Measurements from ENCODE around the gene FRZB.
"Not testable (repeated sequence)": the region's sequence is repeated elsewhere in the genome, so short reads cannot be mapped to it uniquely, and the experiment has no call there.

The FRZB gene, protein sequence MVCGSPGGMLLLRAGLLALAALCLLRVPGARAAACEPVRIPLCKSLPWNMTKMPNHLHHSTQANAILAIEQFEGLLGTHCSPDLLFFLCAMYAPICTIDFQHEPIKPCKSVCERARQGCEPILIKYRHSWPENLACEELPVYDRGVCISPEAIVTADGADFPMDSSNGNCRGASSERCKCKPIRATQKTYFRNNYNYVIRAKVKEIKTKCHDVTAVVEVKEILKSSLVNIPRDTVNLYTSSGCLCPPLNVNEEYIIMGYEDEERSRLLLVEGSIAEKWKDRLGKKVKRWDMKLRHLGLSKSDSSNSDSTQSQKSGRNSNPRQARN

GRCh38 chr2:182866461-182867406 lies at the start of gene FRZB:
TSS of gene FRZB (minus strand) at chr2:182866637. CDS start at chr2:182866552, 85 bp downstream.
- DNase-seq (ENCODE audit: low read depth in 2 of 3, low spot score in 1 of 3): peak in 1 of 3 donors; percentile 1

GRCh38 chr2:182915369-182916326 lies 49.2 kb upstream of the FRZB start:
- no peak for DNase-seq (ENCODE audit: low read depth in 2 of 3, low spot score in 1 of 3)

- DNase-seq (ENCODE audit: low read depth in 2 of 3, low spot score in 1 of 3): no peak
Observed at GRCh38 chr2:182914852-182915251, 48.4 kb upstream of the FRZB start.

DNA sequence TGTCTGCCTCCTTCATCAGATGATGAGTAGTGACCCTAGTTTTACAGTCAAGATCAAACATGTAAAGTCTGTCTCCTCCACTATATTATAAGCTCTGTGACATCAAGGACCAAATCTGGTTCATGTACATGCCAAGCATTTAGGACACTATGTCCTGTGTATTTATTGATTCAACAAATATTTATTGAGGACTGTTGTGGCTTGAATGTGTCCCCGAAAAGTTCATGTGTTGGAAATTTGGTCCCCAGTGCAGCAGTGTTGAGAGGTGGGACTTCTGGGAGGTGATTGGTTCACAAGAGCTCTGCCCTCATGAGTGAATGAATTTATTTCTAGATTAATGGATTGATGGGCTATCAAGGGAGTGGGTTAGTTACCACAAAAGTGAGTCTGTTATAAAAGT lies 46.6 kb upstream of the FRZB start:
- DNase-seq (ENCODE audit: low read depth in 2 of 3, low spot score in 1 of 3): no peak

- no peak for DNase-seq (ENCODE audit: low read depth in 2 of 3, low spot score in 1 of 3)
Observed at GRCh38 chr2:182912518-182912915, 46.1 kb upstream of the FRZB start.

- DNase-seq (ENCODE audit: low read depth in 2 of 3, low spot score in 1 of 3): no peak
Observed at GRCh38 chr2:182911813-182912517, 45.5 kb upstream of the FRZB start.

- DNase-seq (ENCODE audit: low read depth in 2 of 3, low spot score in 1 of 3): no peak
Observed at GRCh38 chr2:182910965-182911364, 44.5 kb upstream of the FRZB start.

DNA sequence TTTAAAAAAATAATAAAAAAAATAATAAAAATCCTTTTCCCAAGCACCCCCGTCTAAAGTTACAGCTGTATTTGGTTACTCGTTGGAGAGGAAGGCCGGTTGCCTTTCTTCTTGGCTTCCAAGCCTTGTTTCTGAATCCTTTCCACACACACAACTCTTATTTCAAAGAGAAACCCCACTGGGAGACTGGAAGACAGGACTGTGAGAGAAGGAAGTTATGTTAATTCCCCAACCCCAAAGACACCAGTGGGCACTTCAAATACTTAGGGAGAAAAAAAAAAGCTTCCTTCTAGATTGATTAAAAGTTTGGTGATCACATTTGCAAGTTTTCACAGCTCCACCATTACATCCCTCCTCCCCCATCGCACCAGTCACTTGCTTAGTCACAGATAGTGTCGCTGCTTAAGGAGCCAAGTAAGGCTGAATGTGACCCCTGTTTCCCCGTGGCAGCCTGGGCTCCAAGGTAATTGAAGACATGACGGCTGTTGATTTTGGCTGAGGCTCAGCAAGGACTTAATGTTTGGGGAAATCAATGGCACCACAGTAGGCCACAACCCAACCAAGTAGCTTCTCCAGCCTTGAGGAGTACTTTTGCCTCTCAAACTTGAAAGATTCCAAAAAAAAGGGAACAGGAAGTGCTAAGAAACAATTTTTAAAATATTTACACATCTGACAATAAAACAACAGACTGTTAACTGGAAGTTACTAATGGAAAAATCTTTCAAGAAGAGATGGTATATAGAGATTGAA lies 40.8 kb upstream of the FRZB start:
- no peak for DNase-seq (ENCODE audit: low read depth in 2 of 3, low spot score in 1 of 3)

DNA sequence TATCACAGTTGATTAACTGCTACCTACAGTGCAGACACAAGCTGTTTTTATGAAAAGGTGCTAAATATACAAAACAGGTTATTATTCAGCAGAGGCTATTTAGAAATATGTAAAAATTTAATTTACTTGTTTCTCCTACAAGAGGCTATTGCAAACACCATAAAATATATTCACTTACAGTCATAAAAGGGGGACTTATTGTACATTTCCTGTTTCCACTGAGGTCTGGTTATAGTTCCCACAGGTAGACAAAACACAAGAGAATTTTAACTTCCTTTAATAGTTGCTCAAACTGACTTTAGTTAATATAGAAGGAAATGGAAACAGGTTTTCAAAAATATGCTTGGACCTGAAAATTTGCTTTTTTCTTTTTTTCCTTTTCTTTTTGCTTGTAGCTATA lies 40.0 kb upstream of the FRZB start:
- DNase-seq (ENCODE audit: low read depth in 2 of 3, low spot score in 1 of 3): no peak

- DNase-seq (ENCODE audit: low read depth in 2 of 3, low spot score in 1 of 3): no peak
Observed at GRCh38 chr2:182904844-182905243, 38.4 kb upstream of the FRZB start.

GRCh38 chr2:182903566-182903965 lies 37.1 kb upstream of the FRZB start:
- no peak for DNase-seq (ENCODE audit: low read depth in 2 of 3, low spot score in 1 of 3)

DNA sequence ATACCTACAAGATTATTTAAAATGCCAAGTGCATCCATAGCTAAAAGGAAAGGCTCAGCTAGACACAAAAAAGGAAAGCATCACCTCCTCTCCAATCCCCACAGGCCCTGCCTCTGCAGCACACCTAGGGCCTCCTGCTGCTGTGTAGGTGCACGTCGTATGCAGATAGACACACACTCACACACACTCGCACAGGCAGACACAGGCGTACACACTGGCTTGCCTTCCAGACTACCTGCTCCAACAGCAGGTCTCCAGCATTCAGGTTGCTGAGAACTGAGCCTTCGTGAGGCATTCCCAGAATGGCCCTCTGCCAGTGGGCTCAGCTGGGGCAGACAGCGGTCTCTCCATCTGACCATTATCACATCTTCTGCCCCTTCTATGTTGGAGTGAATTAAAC lies 35.3 kb upstream of the FRZB start:
- DNase-seq (ENCODE audit: low read depth in 2 of 3, low spot score in 1 of 3): no peak

DNA sequence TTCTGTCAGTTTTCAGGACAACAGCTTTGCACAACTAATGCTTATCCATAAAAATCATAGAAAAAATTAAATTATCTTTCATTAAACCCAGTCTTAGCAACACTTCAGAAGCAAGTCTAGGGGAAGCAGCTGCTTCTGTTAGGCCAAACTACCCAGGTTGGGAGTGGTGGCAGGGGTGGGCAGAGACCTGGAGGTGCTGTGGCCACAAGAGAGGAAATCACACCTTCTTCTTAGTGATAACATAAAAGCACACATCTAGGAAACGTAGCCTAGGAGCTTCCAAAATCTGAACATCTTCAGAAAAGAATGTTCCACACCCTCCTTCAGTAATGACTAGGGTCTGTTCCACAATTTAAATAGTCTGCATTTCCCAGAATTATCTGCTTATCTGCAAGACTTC lies 32.3 kb upstream of the FRZB start:
- no peak for DNase-seq (ENCODE audit: low read depth in 2 of 3, low spot score in 1 of 3)

DNA sequence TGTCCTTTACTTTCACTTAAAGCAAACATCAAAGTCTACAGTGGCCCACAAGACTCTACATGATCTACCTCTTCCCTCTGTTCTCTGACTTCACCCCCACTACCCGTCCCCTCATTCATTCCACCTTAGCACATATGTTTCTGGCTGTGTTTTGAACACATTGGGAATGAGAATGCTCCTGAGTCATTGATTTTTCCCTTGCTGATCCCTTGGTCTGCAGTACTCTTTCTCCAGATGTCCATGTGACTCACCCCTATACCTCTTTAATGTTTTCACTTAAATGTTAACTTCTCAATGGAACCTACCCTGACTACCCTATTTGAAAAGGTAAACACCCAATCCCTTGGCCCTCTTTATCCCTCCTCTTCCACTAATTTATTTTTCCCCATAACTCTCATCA lies 30.7 kb upstream of the FRZB start:
- DNase-seq (ENCODE audit: low read depth in 2 of 3, low spot score in 1 of 3): no peak

GRCh38 chr2:182895798-182896197 lies 29.4 kb upstream of the FRZB start:
- DNase-seq (ENCODE audit: low read depth in 2 of 3, low spot score in 1 of 3): no peak

DNA sequence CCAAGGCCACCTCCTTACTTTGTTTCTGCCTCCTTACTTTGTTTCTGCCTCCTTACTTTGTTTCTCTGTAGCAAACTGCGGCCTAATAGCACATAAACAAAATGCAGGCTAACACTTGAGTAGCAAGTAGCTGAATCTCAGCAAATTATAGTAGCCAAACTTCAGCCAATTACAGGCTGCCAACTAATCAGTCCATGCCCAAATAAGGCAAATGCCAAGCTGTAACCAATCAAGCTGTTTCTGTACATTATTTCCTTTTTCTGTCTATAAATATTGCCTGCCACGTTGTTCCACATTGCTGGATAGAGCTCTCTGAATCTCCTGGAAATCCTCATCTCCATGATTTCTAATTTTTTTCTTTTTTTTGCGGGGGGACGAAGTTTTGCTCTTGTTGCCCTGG lies 28.7 kb upstream of the FRZB start:
- no peak for DNase-seq (ENCODE audit: low read depth in 2 of 3, low spot score in 1 of 3)

DNA sequence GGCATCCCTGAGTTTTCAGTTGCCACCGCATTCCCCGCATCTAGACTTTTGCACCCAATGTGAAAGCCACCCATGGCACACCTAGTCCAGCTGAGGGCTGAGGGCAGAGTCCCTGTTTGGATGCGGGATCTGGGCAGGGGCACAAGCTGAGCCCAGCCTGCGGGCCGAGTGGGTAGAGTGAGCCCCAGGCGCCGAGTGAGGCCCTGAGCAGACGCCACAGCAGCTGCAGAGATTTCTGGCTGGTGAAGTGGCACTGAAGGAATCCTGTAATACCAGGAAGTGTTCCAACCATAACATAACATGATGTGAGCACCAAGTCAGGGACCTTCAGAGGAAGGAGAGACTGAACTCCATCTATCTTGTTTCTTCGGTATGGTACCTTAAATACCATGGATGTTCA lies 27.7 kb upstream of the FRZB start:
- DNase-seq (ENCODE audit: low read depth in 2 of 3, low spot score in 1 of 3): no peak

- DNase-seq (ENCODE audit: low read depth in 2 of 3, low spot score in 1 of 3): no peak
Observed at GRCh38 chr2:182893666-182894065, 27.2 kb upstream of the FRZB start.

DNA sequence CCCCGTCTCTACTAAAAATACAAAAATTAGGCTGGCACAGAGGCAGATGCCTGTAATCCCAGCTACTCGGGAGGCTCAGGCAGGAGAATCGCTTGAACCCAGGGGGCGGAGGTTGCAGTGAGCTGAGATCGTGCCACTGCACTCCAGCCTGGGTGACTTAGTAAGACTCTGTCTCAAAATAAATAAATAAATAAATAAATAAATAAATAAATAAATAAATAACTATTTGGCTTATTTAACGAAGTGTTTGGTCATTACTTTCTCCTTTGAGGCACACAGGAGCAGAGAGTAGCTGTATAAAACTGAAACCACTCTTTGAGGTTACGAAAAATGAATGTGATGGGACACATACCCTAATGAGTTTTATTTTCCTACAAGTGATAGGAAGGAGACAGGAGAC lies 26.6 kb upstream of the FRZB start:
- DNase-seq (ENCODE audit: low read depth in 2 of 3, low spot score in 1 of 3): not testable (repeated sequence)

GRCh38 chr2:182891611-182892010 lies 25.2 kb upstream of the FRZB start:
- no peak for DNase-seq (ENCODE audit: low read depth in 2 of 3, low spot score in 1 of 3)
